HUES48 (cell line): ENCODE results near the gene SOBP.

Experiments
- H3K27ac ChIP-seq: one replicate; pipeline ENCODE4 v1.7.0; 2013; ENCODE audit warnings: low read depth, low read length, inconsistent platforms
- H3K27me3 ChIP-seq: 2 replicates; pipeline ENCODE4 v1.6.1; 2013; ENCODE audit warnings: mild to moderate bottlenecking, low read length; ENCODE audit not compliant: control insufficient read depth, insufficient read depth
- H3K36me3 ChIP-seq: 2 replicates; pipeline ENCODE4 v1.6.1; 2013; ENCODE audit warnings: low read length; ENCODE audit not compliant: control insufficient read depth, insufficient read depth
- H3K4me1 ChIP-seq: 2 replicates; pipeline ENCODE4 v1.6.1; 2013; ENCODE audit warnings: mild to moderate bottlenecking, low read length; ENCODE audit not compliant: control insufficient read depth, insufficient read depth
- H3K4me3 ChIP-seq: 2 replicates; pipeline ENCODE4 v1.5.1; 2013; ENCODE audit warnings: mild to moderate bottlenecking, low read depth, low read length
- H3K9ac ChIP-seq: 2 replicates; pipeline ENCODE4 v1.6.1; 2013; ENCODE audit warnings: mild to moderate bottlenecking, low read depth, low read length, moderate library complexity
- H3K9me3 ChIP-seq: 2 replicates; pipeline ENCODE4 v1.6.1; 2013; ENCODE audit warnings: low read length; ENCODE audit not compliant: control insufficient read depth, insufficient read depth

Gene SOBP

GRCh38 chr6:107706516-107707115 is 216.7 kb downstream of the SOBP start:
- Histone ChIP-seq H3K4me1 (peaks cover 9% of the 10 kb centered on the region; the same call in 1 of the 2 replicates), H3K27me3 (no peaks in the 10 kb centered on the region)

DNA sequence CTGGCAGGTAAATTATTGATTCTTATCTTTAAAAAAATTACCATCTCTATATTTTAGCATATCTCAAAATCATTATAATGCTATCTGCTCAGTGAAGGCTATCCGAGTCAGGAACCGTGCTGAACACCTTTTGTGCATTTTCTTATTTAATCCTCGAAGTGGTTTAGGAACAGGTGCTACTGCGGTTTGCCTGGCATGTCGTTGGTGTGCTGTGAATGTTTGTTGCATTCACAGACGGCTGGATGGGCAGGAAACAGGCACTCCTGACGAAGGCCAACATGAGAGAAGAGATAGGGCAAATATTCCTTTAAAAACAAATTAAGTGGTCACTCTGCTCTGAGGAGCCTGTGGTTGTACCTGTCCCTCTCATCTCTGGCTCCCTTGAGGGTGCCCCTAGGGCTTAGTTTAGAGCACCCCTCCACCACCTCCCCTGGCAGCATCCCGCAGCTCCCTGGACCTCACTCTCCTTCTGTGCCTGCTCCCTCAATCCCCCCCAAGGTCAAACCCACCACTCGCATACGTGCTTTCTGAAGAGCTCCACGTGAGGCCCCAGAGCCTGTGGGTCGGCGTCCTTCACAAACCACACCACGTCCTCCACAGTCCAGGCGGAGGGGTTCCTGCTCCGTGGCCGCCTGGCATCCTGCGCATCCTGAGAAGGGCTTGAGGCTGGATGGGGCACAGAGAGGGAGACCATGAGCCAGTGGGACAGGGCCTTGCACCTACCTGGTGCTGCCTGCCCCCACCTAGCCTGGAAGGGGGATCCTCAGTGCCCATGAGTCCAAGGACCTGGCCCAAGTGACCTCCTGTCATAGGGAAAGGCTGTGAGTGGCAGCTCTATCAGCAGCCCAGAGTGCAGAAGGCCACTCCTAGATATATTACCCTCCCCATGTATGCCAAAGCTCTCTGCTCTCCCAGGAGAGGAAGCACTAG is 217.7 kb downstream of the SOBP start:
- peaks cover 9% of the 10 kb centered on the region; the same call in 1 of the 2 replicates for H3K4me1 ChIP-seq
- no peaks in the 10 kb centered on the region for H3K36me3 ChIP-seq
- H3K9ac ChIP-seq, result no peak overlapping the region
- no peaks in the 10 kb centered on the region for H3K27me3 ChIP-seq
- no peaks in the 10 kb centered on the region for H3K9me3 ChIP-seq
- no peak overlapping the region for H3K27ac ChIP-seq
- no peak overlapping the region for H3K4me3 ChIP-seq

More at GRCh38 chr6:107706516-107707115, 216.7 kb downstream of the SOBP start:
- Histone ChIP-seq H3K4me3 (no peak overlapping the region), H3K27ac (no peak overlapping the region), H3K9ac (no peak overlapping the region), H3K36me3 (no peaks in the 10 kb centered on the region), H3K9me3 (no peaks in the 10 kb centered on the region)

GRCh38 chr6:107708435-107708834 is 218.5 kb downstream of the SOBP start:
- Histone ChIP-seq H3K4me1 (peaks cover 9% of the 10 kb centered on the region; the same call in 1 of the 2 replicates), H3K36me3 (no peaks in the 10 kb centered on the region), H3K27ac (no peak overlapping the region), H3K4me3 (no peak overlapping the region), H3K9me3 (no peaks in the 10 kb centered on the region), H3K27me3 (no peaks in the 10 kb centered on the region), H3K9ac (no peak overlapping the region)

- Histone ChIP-seq H3K9ac (no peak overlapping the region), H3K27ac (no peak overlapping the region), H3K4me1 (peaks cover 5% of the 10 kb centered on the region; the same call in 1 of the 2 replicates), H3K27me3 (no peaks in the 10 kb centered on the region), H3K36me3 (no peaks in the 10 kb centered on the region), H3K4me3 (no peak overlapping the region), H3K9me3 (no peaks in the 10 kb centered on the region)
These were observed 219.4 kb downstream of the SOBP start for GRCh38 chr6:107709341-107709740.
